ENCODE measurements around the gene GPR132.
"Not testable (repeated sequence)": the region's sequence is repeated elsewhere in the genome, so short reads cannot be mapped to it uniquely, and the experiment has no call there.

GPR132 gene

DNA sequence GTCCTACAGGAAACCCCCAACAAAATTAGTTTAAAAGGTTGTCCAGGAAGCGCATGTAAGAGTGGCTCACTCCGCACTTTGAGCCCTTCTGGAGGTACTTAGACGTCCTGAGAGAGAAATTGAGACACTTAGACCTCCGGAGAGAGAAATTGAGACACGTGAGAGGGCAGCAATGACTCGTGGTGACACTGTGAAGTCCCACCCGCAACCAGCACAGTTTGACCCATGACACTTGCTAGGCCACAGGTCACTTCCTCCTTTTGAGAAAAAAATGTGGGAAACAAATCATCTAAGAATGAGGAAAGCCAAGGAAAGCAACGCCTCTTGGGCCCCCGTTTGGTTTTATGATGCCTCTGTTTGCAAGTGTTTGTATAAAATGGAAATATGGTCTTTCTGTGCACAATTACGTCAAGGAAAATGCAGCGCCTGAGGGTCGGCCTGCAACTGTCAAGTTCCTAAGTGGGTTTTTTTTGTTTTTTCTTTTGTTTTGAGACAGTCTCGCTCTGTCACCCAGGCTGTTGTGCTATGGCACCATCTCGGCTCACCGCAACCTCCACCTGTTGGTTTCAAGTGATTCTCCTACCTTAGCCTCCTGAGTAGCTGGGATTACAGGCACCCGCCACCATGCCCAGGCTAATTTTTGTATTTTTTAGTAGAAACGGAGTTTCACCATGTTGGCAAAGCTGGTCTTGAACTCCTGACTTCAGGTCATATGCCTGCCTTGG lies 30.8 kb downstream of the GPR132 start:
- H3K9ac ChIP-seq (ENCODE audit: low read length in 2 of 2) = no peak overlapping the region
- H3K9me3 ChIP-seq (ENCODE audit: control insufficient read depth in 2 of 2, low read length in 2 of 2) = no peaks in the 10 kb centered on the region
- no peaks in the 10 kb centered on the region for H3K36me3 ChIP-seq (ENCODE audit: control insufficient read depth in 2 of 2, insufficient read depth in 2 of 2, low read length in 2 of 2)
- peaks cover 0 to 3% of the 10 kb centered on the region in 2 donors for H3K27me3 ChIP-seq (ENCODE audit: control insufficient read depth in 1 of 2, insufficient read depth in 2 of 2, low read length in 2 of 2)
- no peak overlapping the region for H3K4me3 ChIP-seq (ENCODE audit: low read length in 2 of 2)
- H3K4me1 ChIP-seq (ENCODE audit: control insufficient read depth, insufficient read depth, low read length) = no peaks in the 10 kb centered on the region
- H3K27ac ChIP-seq (ENCODE audit: low read length) = no peak overlapping the region

DNA sequence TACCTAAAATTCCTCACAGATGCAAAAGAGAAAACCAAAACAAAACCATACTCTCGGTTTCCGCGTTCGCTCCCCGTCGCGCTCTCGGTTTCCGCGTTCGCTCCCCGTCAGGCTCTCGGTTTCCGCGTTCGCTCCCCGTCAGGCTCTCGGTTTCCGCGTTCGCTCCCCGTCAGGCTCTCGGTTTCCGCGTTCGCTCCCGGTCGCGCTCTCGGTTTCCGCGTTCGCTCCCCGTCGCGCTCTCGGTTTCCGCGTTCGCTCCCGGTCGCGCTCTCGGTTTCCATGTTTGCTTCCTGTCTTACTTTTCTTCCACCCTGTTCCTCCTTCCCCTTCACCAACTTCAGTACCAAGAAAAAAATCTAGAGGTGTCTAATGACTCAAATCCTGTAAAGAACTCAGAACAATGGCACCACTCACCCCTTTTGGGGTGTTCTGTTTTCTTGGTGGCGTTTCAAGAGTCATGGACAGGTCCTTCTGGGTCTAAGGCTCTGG lies 31.8 kb downstream of the GPR132 start:
- H3K27ac ChIP-seq (ENCODE audit: low read length); H3K9me3 ChIP-seq (ENCODE audit: control insufficient read depth in 2 of 2, low read length in 2 of 2); H3K36me3 ChIP-seq (ENCODE audit: control insufficient read depth in 2 of 2, insufficient read depth in 2 of 2, low read length in 2 of 2); H3K9ac ChIP-seq (ENCODE audit: low read length in 2 of 2); H3K4me1 ChIP-seq (ENCODE audit: control insufficient read depth, insufficient read depth, low read length); H3K27me3 ChIP-seq (ENCODE audit: control insufficient read depth in 1 of 2, insufficient read depth in 2 of 2, low read length in 2 of 2): not testable (repeated sequence)
- peak overlapping the region in 1 of 2 donors; percentile 44 for H3K4me3 ChIP-seq (ENCODE audit: low read length in 2 of 2)

DNA sequence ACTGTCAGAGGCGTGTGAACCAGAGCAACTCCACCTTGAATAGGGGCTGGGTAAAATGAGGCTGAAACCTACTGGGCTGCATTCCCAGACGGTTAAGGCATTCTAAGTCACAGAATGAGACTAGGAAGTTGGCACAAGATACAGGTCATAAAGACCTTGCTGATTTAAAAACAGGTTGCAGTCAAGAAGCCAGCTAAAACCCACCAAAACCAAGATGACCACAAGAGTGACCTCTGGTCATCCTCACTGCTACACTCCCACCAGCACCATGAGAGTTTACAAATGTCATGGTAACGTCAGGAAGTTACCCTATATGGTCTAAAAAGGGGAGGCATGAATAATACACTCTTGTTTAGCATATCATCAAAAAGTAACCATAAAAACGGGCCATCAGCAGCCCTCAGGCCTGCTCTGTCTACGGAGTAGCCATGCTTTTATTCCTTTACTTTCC lies 32.8 kb downstream of the GPR132 start:
- not testable (repeated sequence) for H3K36me3 ChIP-seq (ENCODE audit: control insufficient read depth in 2 of 2, insufficient read depth in 2 of 2, low read length in 2 of 2); H3K27ac ChIP-seq (ENCODE audit: low read length); H3K4me1 ChIP-seq (ENCODE audit: control insufficient read depth, insufficient read depth, low read length); H3K9me3 ChIP-seq (ENCODE audit: control insufficient read depth in 2 of 2, low read length in 2 of 2); H3K9ac ChIP-seq (ENCODE audit: low read length in 2 of 2); H3K4me3 ChIP-seq (ENCODE audit: low read length in 2 of 2); H3K27me3 ChIP-seq (ENCODE audit: control insufficient read depth in 1 of 2, insufficient read depth in 2 of 2, low read length in 2 of 2)

DNA sequence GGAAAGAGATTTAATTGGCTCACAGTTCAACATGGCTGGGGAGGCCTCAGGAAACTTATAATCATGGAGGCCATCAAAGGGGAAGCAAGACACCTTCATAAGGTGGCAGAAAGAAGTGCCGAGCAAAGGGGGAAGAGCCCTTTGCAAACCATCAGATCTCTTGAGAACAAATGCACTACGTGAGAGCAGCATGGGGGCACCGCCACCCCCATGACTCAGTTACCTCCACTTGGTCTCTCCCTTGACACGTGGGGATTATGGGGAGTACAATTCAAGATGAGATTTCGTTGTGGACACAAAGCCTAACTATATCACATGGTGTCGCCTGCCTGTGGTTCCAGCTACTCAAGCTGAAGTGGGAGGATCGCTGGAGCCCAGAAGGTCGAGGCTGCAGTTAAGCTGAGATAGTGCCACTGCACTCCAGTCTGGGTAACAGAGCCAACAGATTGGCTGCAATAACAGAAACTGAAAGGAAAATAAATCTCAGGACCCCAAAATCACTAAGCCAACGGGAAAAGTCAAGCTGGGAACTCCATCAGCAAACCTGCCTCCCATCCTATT lies 34.3 kb downstream of the GPR132 start:
- H3K9ac ChIP-seq (ENCODE audit: low read length in 2 of 2) = no peak overlapping the region
- H3K36me3 ChIP-seq (ENCODE audit: control insufficient read depth in 2 of 2, insufficient read depth in 2 of 2, low read length in 2 of 2) = no peaks in the 10 kb centered on the region
- H3K27ac ChIP-seq (ENCODE audit: low read length) = no peak overlapping the region
- peaks cover 0 to 3% of the 10 kb centered on the region in 2 donors for H3K27me3 ChIP-seq (ENCODE audit: control insufficient read depth in 1 of 2, insufficient read depth in 2 of 2, low read length in 2 of 2)
- no peaks in the 10 kb centered on the region for H3K9me3 ChIP-seq (ENCODE audit: control insufficient read depth in 2 of 2, low read length in 2 of 2)
- peaks cover 4% of the 10 kb centered on the region for H3K4me1 ChIP-seq (ENCODE audit: control insufficient read depth, insufficient read depth, low read length)
- H3K4me3 ChIP-seq (ENCODE audit: low read length in 2 of 2) = no peak overlapping the region

DNA sequence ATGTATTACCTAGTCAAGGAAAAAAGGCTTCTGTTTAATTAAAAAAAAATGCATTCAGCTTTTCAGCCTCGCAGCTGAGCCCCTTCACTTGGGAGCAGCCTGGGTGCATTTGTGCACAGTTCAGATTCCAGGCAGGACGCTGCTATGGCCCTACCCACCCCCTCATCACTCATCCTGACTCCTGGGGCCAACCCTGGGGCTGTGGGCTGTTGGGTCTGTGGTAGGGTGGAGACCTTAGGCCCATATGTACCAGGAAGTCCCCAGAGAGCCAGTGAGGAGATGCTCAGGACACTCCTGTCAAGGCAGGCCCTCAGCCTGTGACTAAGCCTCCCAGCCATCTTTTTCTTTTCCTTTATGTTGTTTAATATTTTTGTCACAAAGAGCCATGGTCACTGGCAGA lies 35.0 kb downstream of the GPR132 start:
- Histone ChIP-seq H3K9me3 (ENCODE audit: control insufficient read depth in 2 of 2, low read length in 2 of 2) (no peaks in the 10 kb centered on the region), H3K36me3 (ENCODE audit: control insufficient read depth in 2 of 2, insufficient read depth in 2 of 2, low read length in 2 of 2) (no peaks in the 10 kb centered on the region), H3K4me3 (ENCODE audit: low read length in 2 of 2) (no peak overlapping the region), H3K4me1 (ENCODE audit: control insufficient read depth, insufficient read depth, low read length) (peaks cover 4% of the 10 kb centered on the region), H3K27me3 (ENCODE audit: control insufficient read depth in 1 of 2, insufficient read depth in 2 of 2, low read length in 2 of 2) (peaks cover 0 to 3% of the 10 kb centered on the region in 2 donors), H3K27ac (ENCODE audit: low read length) (no peak overlapping the region), H3K9ac (ENCODE audit: low read length in 2 of 2) (no peak overlapping the region)

DNA sequence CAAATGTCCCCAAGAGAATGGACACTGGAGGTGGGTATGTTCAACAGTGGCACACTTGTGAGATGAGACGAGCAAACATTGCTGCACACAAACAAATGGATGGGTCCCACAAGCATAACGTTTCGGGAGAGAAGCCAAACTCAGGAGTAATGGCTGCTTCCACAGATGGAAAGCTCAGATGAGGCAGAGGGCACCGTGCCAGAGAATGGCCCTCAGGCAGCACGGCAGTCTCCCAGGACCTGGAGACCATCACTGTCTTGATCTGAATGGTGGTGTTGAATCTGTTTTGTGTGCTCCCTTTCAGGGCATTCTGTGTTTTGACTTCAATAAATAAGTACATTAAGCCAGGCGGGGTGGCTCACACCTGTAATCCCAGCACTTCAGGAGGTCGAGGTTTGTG lies 35.8 kb downstream of the GPR132 start:
- H3K4me3 ChIP-seq (ENCODE audit: low read length in 2 of 2) = no peak overlapping the region
- H3K9me3 ChIP-seq (ENCODE audit: control insufficient read depth in 2 of 2, low read length in 2 of 2) = no peaks in the 10 kb centered on the region
- H3K9ac ChIP-seq (ENCODE audit: low read length in 2 of 2) = no peak overlapping the region
- no peak overlapping the region for H3K27ac ChIP-seq (ENCODE audit: low read length)
- peaks cover 4% of the 10 kb centered on the region for H3K4me1 ChIP-seq (ENCODE audit: control insufficient read depth, insufficient read depth, low read length)
- H3K27me3 ChIP-seq (ENCODE audit: control insufficient read depth in 1 of 2, insufficient read depth in 2 of 2, low read length in 2 of 2) = peaks cover 0 to 2% of the 10 kb centered on the region in 2 donors
- no peaks in the 10 kb centered on the region for H3K36me3 ChIP-seq (ENCODE audit: control insufficient read depth in 2 of 2, insufficient read depth in 2 of 2, low read length in 2 of 2)

DNA sequence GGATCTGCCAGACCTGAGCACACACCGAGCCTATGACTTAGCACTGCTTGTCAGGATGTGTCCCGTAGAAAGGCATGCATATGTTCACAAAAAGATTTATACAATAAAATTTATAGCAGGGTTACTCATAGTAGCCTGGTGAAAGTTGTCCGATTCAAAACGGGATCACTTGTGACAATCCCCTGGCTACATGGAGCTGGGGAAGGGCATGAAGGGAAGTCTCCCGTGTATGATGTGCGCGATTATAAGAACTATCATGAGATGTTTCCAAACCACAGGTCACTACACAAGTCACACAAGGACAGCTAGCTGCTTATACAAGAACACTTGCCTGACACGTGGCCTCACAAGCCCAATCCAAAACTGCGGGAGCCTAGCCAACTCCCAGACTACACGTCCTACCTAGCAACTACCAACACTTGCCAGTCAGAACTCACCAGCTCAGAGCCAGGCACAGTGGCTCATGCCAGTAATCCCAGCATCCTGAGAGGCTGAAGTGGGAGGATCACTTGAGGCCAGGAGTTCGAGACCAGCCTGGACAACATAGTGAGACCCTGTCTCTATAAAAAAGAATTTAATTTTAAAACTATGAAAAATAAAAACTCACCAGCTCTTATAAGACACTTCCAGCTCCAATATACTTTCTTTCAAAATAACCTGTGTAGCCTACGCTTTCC lies 36.8 kb downstream of the GPR132 start:
- Histone ChIP-seq H3K4me1 (ENCODE audit: control insufficient read depth, insufficient read depth, low read length) (peaks cover 4% of the 10 kb centered on the region), H3K27me3 (ENCODE audit: control insufficient read depth in 1 of 2, insufficient read depth in 2 of 2, low read length in 2 of 2) (no peaks in the 10 kb centered on the region), H3K27ac (ENCODE audit: low read length) (no peak overlapping the region), H3K36me3 (ENCODE audit: control insufficient read depth in 2 of 2, insufficient read depth in 2 of 2, low read length in 2 of 2) (no peaks in the 10 kb centered on the region), H3K4me3 (ENCODE audit: low read length in 2 of 2) (no peak overlapping the region), H3K9ac (ENCODE audit: low read length in 2 of 2) (no peak overlapping the region), H3K9me3 (ENCODE audit: control insufficient read depth in 2 of 2, low read length in 2 of 2) (no peaks in the 10 kb centered on the region)

DNA sequence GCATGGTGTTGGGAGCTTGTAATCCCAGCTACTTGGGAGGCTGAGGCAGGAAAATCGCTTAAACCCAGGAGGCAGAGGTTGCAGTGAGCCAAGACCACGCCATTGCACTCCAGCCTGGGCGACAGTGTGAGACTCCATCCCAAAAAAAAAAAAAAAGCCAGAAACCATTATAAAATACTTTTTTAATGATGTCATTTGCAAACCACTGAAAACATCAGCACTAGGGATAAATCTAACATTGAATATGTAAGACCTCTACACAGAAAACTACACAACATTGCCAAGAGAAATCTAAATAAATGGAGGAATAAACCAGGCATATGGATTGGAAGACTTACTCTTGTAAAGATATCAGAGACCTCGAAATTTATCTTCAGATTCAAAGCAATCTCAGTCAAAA lies 37.5 kb downstream of the GPR132 start:
- H3K27ac ChIP-seq (ENCODE audit: low read length); H3K9ac ChIP-seq (ENCODE audit: low read length in 2 of 2): not testable (repeated sequence)

DNA sequence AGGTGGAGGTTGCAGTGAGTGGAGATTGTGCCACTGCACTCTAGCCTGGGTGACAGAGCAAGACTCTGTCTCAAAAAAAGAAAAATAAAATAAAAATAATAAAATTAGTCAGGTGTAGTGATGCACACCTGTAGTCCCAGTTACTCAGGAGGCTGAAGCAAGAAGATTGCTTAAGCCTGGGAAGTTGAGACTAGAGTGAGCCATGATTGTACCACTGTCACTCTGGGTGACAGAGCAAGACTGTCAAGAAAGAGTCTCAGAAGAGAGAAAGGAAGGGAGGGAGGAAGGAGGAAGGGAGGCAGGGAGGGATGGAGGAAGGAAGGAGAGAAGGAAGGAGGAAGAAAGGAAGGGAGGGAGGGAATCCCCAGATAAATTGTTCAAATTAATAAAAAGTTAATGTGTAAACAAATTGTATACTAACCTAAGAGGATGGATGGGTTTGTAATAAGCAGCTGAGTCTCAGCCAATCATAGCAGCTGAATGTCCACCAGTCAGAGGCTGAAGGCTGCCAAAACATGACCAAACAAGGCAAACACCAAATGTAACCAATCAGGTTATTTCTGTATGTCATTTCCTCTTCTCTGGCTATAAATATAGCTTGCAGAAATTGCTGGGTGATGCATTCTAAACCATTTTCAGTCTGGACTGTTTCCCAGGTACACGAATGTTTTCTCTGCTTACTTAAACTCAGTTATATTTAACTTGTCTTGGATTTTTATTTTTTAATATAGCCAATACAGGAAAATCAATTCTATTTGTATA lies 38.2 kb downstream of the GPR132 start:
- Histone ChIP-seq H3K27me3 (ENCODE audit: control insufficient read depth in 1 of 2, insufficient read depth in 2 of 2, low read length in 2 of 2) (no peaks in the 10 kb centered on the region), H3K36me3 (ENCODE audit: control insufficient read depth in 2 of 2, insufficient read depth in 2 of 2, low read length in 2 of 2) (no peaks in the 10 kb centered on the region), H3K27ac (ENCODE audit: low read length) (no peak overlapping the region), H3K4me3 (ENCODE audit: low read length in 2 of 2) (no peak overlapping the region), H3K4me1 (ENCODE audit: control insufficient read depth, insufficient read depth, low read length) (peaks cover 7% of the 10 kb centered on the region), H3K9ac (ENCODE audit: low read length in 2 of 2) (no peak overlapping the region), H3K9me3 (ENCODE audit: control insufficient read depth in 2 of 2, low read length in 2 of 2) (no peaks in the 10 kb centered on the region)

More for the DNA sequence above, 37.5 kb downstream of the GPR132 start:
- not testable (repeated sequence) for H3K4me1 ChIP-seq (ENCODE audit: control insufficient read depth, insufficient read depth, low read length); H3K4me3 ChIP-seq (ENCODE audit: low read length in 2 of 2); H3K36me3 ChIP-seq (ENCODE audit: control insufficient read depth in 2 of 2, insufficient read depth in 2 of 2, low read length in 2 of 2); H3K9me3 ChIP-seq (ENCODE audit: control insufficient read depth in 2 of 2, low read length in 2 of 2); H3K27me3 ChIP-seq (ENCODE audit: control insufficient read depth in 1 of 2, insufficient read depth in 2 of 2, low read length in 2 of 2)

DNA sequence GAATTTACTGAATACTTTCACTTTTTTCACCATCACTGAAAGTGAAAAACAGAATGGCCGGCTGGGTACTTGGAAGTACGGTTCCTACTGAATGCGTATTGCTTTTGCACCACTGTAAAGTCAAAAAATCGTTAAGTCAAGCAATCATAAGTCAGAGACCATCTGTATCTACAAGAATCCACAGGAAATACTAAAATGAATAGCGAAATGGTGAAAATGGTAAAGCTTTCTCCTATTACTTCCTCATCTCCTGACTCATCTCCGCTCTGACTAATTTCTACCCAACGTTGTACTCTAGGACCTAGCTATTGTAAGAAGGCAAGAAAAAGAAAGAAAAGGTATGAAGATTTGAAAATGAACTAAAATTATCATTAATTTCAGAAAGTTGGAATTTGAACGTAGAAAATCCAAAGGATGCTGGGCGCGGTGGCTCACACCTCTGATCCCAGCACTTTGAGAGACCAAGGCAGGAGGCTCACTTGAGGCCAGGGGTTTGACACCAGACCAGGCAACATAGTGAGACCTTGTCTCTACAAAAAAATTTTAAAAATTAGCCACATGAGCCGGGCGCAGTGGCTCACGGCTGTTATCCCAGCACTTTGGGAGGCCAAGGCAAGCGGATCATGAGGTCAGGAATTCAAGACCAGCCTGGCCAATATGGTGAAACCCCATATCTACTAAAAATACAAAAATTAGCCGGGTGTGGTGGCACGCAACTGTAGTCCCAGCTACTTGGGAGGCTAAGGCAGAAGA lies 39.0 kb downstream of the GPR132 start:
- Histone ChIP-seq H3K4me1 (ENCODE audit: control insufficient read depth, insufficient read depth, low read length) (peaks cover 15% of the 10 kb centered on the region), H3K27ac (ENCODE audit: low read length) (no peak overlapping the region), H3K9ac (ENCODE audit: low read length in 2 of 2) (no peak overlapping the region)

More for the DNA sequence above, 39.0 kb downstream of the GPR132 start:
- no peaks in the 10 kb centered on the region for H3K27me3 ChIP-seq (ENCODE audit: control insufficient read depth in 1 of 2, insufficient read depth in 2 of 2, low read length in 2 of 2)
- H3K36me3 ChIP-seq (ENCODE audit: control insufficient read depth in 2 of 2, insufficient read depth in 2 of 2, low read length in 2 of 2) = no peaks in the 10 kb centered on the region
- H3K9me3 ChIP-seq (ENCODE audit: control insufficient read depth in 2 of 2, low read length in 2 of 2) = no peaks in the 10 kb centered on the region
- H3K4me3 ChIP-seq (ENCODE audit: low read length in 2 of 2) = no peak overlapping the region

Data from stomach smooth muscle (tissue), 2 donors.